Esophagus muscularis mucosa (tissue), 3 donors: ENCODE data around the gene TMCC2.

Experiments
- CTCF ChIP-seq, 3 experiments: fragments of 200-600 bp in 2 of 3; fragments of 450-650 bp in 1 of 3; sonication (generic) in 2 of 3; IDR thresholded peaks; one replicate each; pipeline ENCODE4 v1.5.1; 2017 to 2019; ENCODE audit warnings: antibody characterized with exemption in 3 of 3, mild to moderate bottlenecking in 2 of 3, moderate library complexity in 1 of 3
- POLR2A ChIP-seq: fragments of 450-650 bp; IDR thresholded peaks from one replicate; pipeline ENCODE4 v1.6.1; 2017; ENCODE audit warnings: antibody characterized with exemption, moderate library complexity, mild to moderate bottlenecking, low read depth
- POLR2AphosphoS5 ChIP-seq, 2 donors: sonication (generic); formaldehyde crosslinking; IDR thresholded peaks; one replicate each; pipeline ENCODE4 v1.6.1; 2017; ENCODE audit warnings: antibody characterized with exemption in 2 of 2

GRCh38 chr1:205236951-205237475 lies 9.3 kb downstream of the TMCC2 start:
- TF ChIP-seq POLR2AphosphoS5 (IDR thresholded peaks at IDR 0.05) (no peak), POLR2A (no peak), CTCF (IDR thresholded peaks at IDR 0.05) (no peak)
